Measurements from ENCODE around the gene RAP2B. TPM values are rescaled to one million over a fixed set of nuclear protein-coding genes. Genes with fewer than 3 reads are reported as not detected.

The RAP2B gene
- total RNA-seq, 1 donor from 2014 or later = 12.2 TPM

- DNase-seq (no peak), ATAC-seq (ENCODE audit: low read depth) (no peak)
- Mint-ChIP-seq H3K4me1 (peaks cover 56% of the 10 kb centered on the region), H3K27ac (no peak overlapping the region), H3K9me3 (no peaks in the 10 kb centered on the region), H3K27me3 (no peaks in the 10 kb centered on the region), H3K4me3 (peak overlapping the region; percentile 97), H3K36me3 (ENCODE audit: low read depth) (peaks cover 24% of the 10 kb centered on the region)
- TF ChIP-seq, protein P1, sequence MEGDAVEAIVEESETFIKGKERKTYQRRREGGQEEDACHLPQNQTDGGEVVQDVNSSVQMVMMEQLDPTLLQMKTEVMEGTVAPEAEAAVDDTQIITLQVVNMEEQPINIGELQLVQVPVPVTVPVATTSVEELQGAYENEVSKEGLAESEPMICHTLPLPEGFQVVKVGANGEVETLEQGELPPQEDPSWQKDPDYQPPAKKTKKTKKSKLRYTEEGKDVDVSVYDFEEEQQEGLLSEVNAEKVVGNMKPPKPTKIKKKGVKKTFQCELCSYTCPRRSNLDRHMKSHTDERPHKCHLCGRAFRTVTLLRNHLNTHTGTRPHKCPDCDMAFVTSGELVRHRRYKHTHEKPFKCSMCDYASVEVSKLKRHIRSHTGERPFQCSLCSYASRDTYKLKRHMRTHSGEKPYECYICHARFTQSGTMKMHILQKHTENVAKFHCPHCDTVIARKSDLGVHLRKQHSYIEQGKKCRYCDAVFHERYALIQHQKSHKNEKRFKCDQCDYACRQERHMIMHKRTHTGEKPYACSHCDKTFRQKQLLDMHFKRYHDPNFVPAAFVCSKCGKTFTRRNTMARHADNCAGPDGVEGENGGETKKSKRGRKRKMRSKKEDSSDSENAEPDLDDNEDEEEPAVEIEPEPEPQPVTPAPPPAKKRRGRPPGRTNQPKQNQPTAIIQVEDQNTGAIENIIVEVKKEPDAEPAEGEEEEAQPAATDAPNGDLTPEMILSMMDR (IDR thresholded peaks at IDR 0.05) = no peak
- intact Hi-C loops (cut with micrococcal nuclease) = loop anchor here (5.0 to 10.0 kb wide), 8 partner anchors 58 to 1992 kb away; no protein-coding TSS in a partner anchor
- ChIA-PET CTCF (no interaction called here), POLR2A (interaction anchor here (0.7 to 4.3 kb wide), 3 partner anchors 58 to 230 kb away, joined by 4 to 38 read pairs (median 4); no protein-coding TSS in a partner anchor)
Observed at GRCh38 chr3:153163756-153164550, 1.9 kb downstream of the RAP2B start.

DNA sequence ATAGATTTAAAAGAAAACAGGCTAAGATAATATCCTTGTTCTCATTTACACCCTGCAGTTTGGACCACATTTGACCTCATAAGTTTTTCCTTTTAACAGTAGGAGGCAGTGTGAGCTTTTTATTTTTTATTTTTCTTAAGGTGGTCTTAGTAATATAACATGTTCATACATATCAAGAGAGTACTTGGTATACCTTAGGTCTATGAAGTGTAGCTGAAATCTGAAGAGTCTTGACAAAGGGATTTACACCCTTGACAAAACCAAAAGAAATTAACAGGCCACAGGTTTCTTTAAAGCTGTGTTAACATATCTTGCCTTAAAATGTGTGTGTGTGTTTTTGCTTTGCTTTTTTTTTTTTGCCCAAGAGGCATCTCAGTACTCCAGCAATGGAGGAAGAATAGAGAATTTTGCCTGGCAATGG is 3.2 kb downstream of the RAP2B start:
- ATAC-seq (ENCODE audit: low read depth) = no peak
- intact Hi-C loops (cut with micrococcal nuclease) = loop anchor here (1.0 to 10.0 kb wide), 3 partner anchors 570 to 850 kb away; no protein-coding TSS in a partner anchor
- no peak overlapping the region for H3K27ac Mint-ChIP-seq
- H3K4me3 Mint-ChIP-seq = peak overlapping the region; percentile 52
- TF ChIP-seq, protein P1 (IDR thresholded peaks at IDR 0.05) = no peak
- H3K9me3 Mint-ChIP-seq = no peaks in the 10 kb centered on the region
- no peaks in the 10 kb centered on the region for H3K27me3 Mint-ChIP-seq
- CTCF ChIA-PET = interaction anchor here (1.2 kb wide), 1 partner anchor 56 kb away, joined by 4 read pairs; no protein-coding TSS in a partner anchor
- POLR2A ChIA-PET = interaction anchor here (2.0 kb wide), 1 partner anchor 56 kb away, joined by 4 read pairs; no protein-coding TSS in a partner anchor
- H3K4me1 Mint-ChIP-seq = peaks cover 49% of the 10 kb centered on the region
- peaks cover 24% of the 10 kb centered on the region for H3K36me3 Mint-ChIP-seq (ENCODE audit: low read depth)
- DNase-seq = no peak

GRCh38 chr3:153166206-153166605 is 4.2 kb downstream of the RAP2B start:
- peaks cover 48% of the 10 kb centered on the region for H3K4me1 Mint-ChIP-seq
- POLR2A ChIA-PET = no interaction called here

GRCh38 chr3:153166796-153167195 is 4.8 kb downstream of the RAP2B start:
- DNase-seq = no peak
- ATAC-seq (ENCODE audit: low read depth) = no peak
- ChIA-PET CTCF (no interaction called here), POLR2A (no interaction called here)
- no peaks in the 10 kb centered on the region for H3K9me3 Mint-ChIP-seq
- peaks cover 48% of the 10 kb centered on the region for H3K4me1 Mint-ChIP-seq
- intact Hi-C loops (cut with micrococcal nuclease) = loop anchor here (10.0 kb wide), 2 partner anchors 572 to 848 kb away; no protein-coding TSS in a partner anchor
- peaks cover 12% of the 10 kb centered on the region for H3K36me3 Mint-ChIP-seq (ENCODE audit: low read depth)
- no peaks in the 10 kb centered on the region for H3K27me3 Mint-ChIP-seq
- no peak overlapping the region for H3K27ac Mint-ChIP-seq
- TF ChIP-seq, protein P1 (IDR thresholded peaks at IDR 0.05) = no peak
- H3K4me3 Mint-ChIP-seq = no peak overlapping the region

More at GRCh38 chr3:153166206-153166605, 4.2 kb downstream of the RAP2B start:
- TF ChIP-seq, protein P1 (IDR thresholded peaks at IDR 0.05) = no peak
- ATAC-seq (ENCODE audit: low read depth) (no peak), DNase-seq (no peak)
- H3K27me3 Mint-ChIP-seq = no peaks in the 10 kb centered on the region
- no peaks in the 10 kb centered on the region for H3K9me3 Mint-ChIP-seq
- intact Hi-C loops (cut with micrococcal nuclease) = loop anchor here (10.0 kb wide), 2 partner anchors 571 to 849 kb away; no protein-coding TSS in a partner anchor
- H3K27ac Mint-ChIP-seq = no peak overlapping the region
- no peak overlapping the region for H3K4me3 Mint-ChIP-seq
- peaks cover 17% of the 10 kb centered on the region for H3K36me3 Mint-ChIP-seq (ENCODE audit: low read depth)
- CTCF ChIA-PET = no interaction called here

GRCh38 chr3:153169793-153170383 is 7.9 kb downstream of the RAP2B start:
- no peak for DNase-seq
- no peaks in the 10 kb centered on the region for H3K9me3 Mint-ChIP-seq
- H3K36me3 Mint-ChIP-seq (ENCODE audit: low read depth) = peaks cover 6% of the 10 kb centered on the region
- CTCF ChIA-PET = no interaction called here
- H3K27ac Mint-ChIP-seq = no peak overlapping the region
- ATAC-seq (ENCODE audit: low read depth) = no peak
- POLR2A ChIA-PET = no interaction called here
- peaks cover 26% of the 10 kb centered on the region for H3K4me1 Mint-ChIP-seq
- TF ChIP-seq, protein P1 (IDR thresholded peaks at IDR 0.05) = no peak
- intact Hi-C loops (cut with micrococcal nuclease) = loop anchor here (10.0 kb wide), 2 partner anchors 575 to 845 kb away; no protein-coding TSS in a partner anchor
- no peaks in the 10 kb centered on the region for H3K27me3 Mint-ChIP-seq
- no peak overlapping the region for H3K4me3 Mint-ChIP-seq

All from activated B cell treated with CpG ODN at 0.5 μM for 24 hours (primary cell).